ENCODE data around the gene ZNRF2. TPM values are rescaled to one million over a fixed set of nuclear protein-coding genes. Genes with fewer than 3 reads are reported as not detected.

Gene ZNRF2
- total RNA-seq, 1 experiment from 2014 or later, result 25.8 TPM

DNA sequence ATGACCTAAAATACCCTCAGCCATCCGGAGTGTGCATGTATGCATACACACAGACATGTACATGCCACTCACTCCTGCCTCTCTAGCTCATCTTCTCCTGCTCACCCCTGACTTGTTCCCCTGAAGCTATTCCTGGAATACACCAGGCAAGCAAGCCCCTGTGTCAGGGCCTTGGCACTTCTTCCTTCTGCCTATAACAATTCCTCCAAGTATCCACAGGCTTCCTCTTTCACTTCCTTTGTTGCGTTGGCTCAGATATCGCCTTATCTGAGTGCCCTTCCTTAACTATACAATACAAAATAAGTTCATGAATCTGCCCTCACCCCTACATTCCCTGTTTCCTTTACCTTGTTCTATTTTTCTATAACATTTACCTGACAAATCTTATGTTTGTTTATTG lies 105.4 kb downstream of the ZNRF2 start:
- BruUV-seq (replicated peaks), result no TSS peak
- intact Hi-C loops (cut with micrococcal nuclease; ENCODE audit: unreplicated experiment), result no loop called here
- Mint-ChIP-seq H3K4me3 (ENCODE audit: low read depth, unreplicated experiment) (no peak overlapping the region), H3K9me3 (ENCODE audit: low read depth, unreplicated experiment) (no peaks in the 10 kb centered on the region), H3K4me1 (ENCODE audit: low read depth, unreplicated experiment) (no peaks in the 10 kb centered on the region), H3K27ac (ENCODE audit: unreplicated experiment) (no peak overlapping the region), H3K36me3 (ENCODE audit: insufficient read depth, unreplicated experiment) (no peaks in the 10 kb centered on the region), H3K27me3 (ENCODE audit: unreplicated experiment) (no peaks in the 10 kb centered on the region)
- DNase-seq, result no peak
- TF ChIP-seq, protein P1, sequence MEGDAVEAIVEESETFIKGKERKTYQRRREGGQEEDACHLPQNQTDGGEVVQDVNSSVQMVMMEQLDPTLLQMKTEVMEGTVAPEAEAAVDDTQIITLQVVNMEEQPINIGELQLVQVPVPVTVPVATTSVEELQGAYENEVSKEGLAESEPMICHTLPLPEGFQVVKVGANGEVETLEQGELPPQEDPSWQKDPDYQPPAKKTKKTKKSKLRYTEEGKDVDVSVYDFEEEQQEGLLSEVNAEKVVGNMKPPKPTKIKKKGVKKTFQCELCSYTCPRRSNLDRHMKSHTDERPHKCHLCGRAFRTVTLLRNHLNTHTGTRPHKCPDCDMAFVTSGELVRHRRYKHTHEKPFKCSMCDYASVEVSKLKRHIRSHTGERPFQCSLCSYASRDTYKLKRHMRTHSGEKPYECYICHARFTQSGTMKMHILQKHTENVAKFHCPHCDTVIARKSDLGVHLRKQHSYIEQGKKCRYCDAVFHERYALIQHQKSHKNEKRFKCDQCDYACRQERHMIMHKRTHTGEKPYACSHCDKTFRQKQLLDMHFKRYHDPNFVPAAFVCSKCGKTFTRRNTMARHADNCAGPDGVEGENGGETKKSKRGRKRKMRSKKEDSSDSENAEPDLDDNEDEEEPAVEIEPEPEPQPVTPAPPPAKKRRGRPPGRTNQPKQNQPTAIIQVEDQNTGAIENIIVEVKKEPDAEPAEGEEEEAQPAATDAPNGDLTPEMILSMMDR (IDR thresholded peaks at IDR 0.05; ENCODE audit: unreplicated experiment), result no peak
- CTCF ChIA-PET, result no interaction called here

DNA sequence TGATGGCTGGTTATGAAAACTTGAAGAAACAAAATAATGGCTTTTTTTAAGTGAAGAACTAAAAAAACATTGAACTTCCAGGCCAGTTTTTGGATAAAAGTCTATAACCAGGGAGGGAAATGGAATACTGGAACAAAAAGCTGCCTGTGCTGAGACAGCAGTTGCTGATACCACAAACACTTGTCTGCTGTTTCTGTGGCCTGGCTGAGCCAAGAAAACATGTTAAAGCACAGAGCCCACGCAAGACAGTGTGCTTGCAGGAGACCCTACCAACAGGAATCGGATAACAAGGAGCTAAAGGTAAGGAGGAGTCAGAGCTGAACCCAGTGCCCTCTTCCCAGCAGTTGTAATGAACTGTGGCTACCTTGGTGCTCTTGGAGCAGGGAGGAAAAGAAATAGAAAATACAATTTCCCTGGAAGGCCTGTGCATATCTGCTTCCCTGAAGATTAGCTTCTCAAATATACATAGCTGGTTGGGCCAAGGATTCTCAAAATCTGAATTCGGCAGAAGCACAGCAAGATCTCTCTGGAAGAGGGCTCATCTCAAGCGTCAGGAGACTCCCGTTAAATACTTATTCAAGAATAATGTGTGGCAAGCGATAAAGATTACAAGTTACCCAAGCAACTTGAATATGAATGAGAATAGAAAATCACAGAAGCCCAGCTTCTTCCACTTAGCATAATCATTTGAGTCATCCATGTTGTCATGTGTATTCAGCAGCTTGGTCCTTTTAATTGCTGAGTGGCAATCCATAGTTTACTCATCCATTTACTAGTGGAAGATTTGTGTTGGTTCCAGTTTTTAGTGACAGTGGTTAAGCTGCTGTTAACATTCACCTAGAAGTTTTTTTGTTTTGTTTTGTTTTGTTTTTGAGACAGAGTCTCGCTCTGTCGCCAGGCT lies 106.6 kb downstream of the ZNRF2 start:
- no peak overlapping the region for H3K27ac Mint-ChIP-seq (ENCODE audit: unreplicated experiment)
- CTCF ChIA-PET, result no interaction called here

DNA sequence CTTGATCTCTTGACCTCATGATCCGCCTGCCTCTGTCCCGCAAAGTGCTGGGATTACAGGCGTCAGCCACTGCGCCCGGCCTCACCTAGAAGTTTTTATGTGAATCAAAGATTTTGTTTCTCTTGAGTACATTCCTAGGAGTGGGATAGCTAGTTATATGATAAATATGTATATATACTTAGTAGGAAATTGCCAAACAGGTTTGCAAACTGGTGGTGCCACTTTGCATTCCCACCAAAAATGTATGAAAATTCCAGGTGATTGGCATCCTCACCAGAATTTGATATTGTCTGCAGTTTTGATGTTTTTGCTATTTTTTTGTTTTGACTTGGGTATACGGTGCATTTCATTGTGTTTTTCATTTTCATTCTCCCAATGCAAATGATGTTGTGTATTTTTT lies 107.4 kb downstream of the ZNRF2 start:
- Mint-ChIP-seq H3K27ac (ENCODE audit: unreplicated experiment) (no peak overlapping the region), H3K36me3 (ENCODE audit: insufficient read depth, unreplicated experiment) (no peaks in the 10 kb centered on the region), H3K4me3 (ENCODE audit: low read depth, unreplicated experiment) (no peak overlapping the region), H3K4me1 (ENCODE audit: low read depth, unreplicated experiment) (no peaks in the 10 kb centered on the region), H3K9me3 (ENCODE audit: low read depth, unreplicated experiment) (no peaks in the 10 kb centered on the region), H3K27me3 (ENCODE audit: unreplicated experiment) (no peaks in the 10 kb centered on the region)
- DNase-seq, result no peak
- intact Hi-C loops (cut with micrococcal nuclease; ENCODE audit: unreplicated experiment), result no loop called here
- TF ChIP-seq, protein P1 (IDR thresholded peaks at IDR 0.05; ENCODE audit: unreplicated experiment), result no peak
- BruUV-seq (replicated peaks), result no TSS peak
- CTCF ChIA-PET, result no interaction called here

More for the DNA sequence above, 106.6 kb downstream of the ZNRF2 start:
- no peak for DNase-seq
- no peaks in the 10 kb centered on the region for H3K4me1 Mint-ChIP-seq (ENCODE audit: low read depth, unreplicated experiment)
- no TSS peak for BruUV-seq (replicated peaks)
- intact Hi-C loops (cut with micrococcal nuclease; ENCODE audit: unreplicated experiment), result no loop called here
- no peak overlapping the region for H3K4me3 Mint-ChIP-seq (ENCODE audit: low read depth, unreplicated experiment)
- H3K9me3 Mint-ChIP-seq (ENCODE audit: low read depth, unreplicated experiment), result no peaks in the 10 kb centered on the region
- TF ChIP-seq, protein P1 (IDR thresholded peaks at IDR 0.05; ENCODE audit: unreplicated experiment), result no peak
- H3K36me3 Mint-ChIP-seq (ENCODE audit: insufficient read depth, unreplicated experiment), result no peaks in the 10 kb centered on the region
- no peaks in the 10 kb centered on the region for H3K27me3 Mint-ChIP-seq (ENCODE audit: unreplicated experiment)

DNA sequence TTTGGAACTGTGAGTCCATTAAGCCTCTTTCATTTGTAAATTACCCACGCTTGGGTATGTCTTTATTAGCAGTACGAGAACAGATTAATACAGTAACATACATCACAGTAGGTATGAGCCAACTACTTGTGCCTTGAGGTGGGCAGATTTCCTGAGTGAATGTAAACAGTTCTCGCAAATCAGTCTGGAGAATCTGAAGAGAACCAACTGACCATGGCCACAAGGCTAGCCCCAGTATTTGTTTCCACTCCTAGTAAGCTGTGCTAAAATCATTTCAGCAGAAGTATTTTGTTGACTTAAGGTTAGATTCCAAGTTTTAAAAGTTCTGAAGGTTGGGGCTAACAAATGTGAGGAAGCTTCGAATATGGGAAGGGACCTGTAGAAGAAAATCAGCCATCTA lies 111.3 kb downstream of the ZNRF2 start:
- intact Hi-C loops (cut with micrococcal nuclease; ENCODE audit: unreplicated experiment), result no loop called here
- TF ChIP-seq, protein P1 (IDR thresholded peaks at IDR 0.05; ENCODE audit: unreplicated experiment), result no peak
- CTCF ChIA-PET, result no interaction called here
- BruUV-seq (replicated peaks), result no TSS peak
- Mint-ChIP-seq H3K27me3 (ENCODE audit: unreplicated experiment) (no peaks in the 10 kb centered on the region), H3K4me3 (ENCODE audit: low read depth, unreplicated experiment) (no peak overlapping the region), H3K4me1 (ENCODE audit: low read depth, unreplicated experiment) (no peaks in the 10 kb centered on the region), H3K27ac (ENCODE audit: unreplicated experiment) (no peak overlapping the region), H3K9me3 (ENCODE audit: low read depth, unreplicated experiment) (no peaks in the 10 kb centered on the region), H3K36me3 (ENCODE audit: insufficient read depth, unreplicated experiment) (no peaks in the 10 kb centered on the region)
- no peak for DNase-seq

All from Calu3 (cell line).